ENCODE data around the gene PSMB1. TPM values are rescaled to one million over a fixed set of nuclear protein-coding genes. Genes with fewer than 3 reads are reported as not detected.

PSMB1 gene
- total and polyA plus RNA-seq, 8 donors, result 37.9 to 174 (median 64.7) TPM

DNA sequence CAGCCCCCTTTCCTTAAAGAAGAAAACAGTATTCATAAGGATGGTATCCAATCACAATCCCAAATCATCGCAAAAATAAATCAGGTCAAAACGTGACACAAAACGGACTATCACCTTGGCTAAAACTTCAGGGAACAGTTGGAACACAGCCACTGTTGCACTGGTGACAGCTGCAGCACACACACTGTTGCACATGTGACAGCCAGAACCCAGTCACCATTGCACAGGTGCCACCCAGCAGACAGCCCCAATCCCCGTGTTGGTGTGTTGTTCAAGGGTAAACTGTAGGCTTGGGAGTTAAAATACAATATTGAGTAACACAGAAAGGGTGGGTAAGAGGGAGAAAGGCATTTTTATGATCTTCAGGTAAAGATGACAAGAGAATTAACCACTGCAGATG lies 15.8 kb downstream of the PSMB1 start:
- FAIRE-seq, result no peak
- Histone ChIP-seq H3K9me3 (no peaks in the 10 kb centered on the region), H3K4me3 (no peak overlapping the region), H3K4me1 (peaks cover 0 to 6% (median 0%) of the 10 kb centered on the region in 3 donors), H3K27ac (no peak overlapping the region), H3K27me3 (no peaks in the 10 kb centered on the region), H3K36me3 (peaks cover 2 to 68% (median 8%) of the 10 kb centered on the region in 3 donors)
- TF ChIP-seq, protein P1, sequence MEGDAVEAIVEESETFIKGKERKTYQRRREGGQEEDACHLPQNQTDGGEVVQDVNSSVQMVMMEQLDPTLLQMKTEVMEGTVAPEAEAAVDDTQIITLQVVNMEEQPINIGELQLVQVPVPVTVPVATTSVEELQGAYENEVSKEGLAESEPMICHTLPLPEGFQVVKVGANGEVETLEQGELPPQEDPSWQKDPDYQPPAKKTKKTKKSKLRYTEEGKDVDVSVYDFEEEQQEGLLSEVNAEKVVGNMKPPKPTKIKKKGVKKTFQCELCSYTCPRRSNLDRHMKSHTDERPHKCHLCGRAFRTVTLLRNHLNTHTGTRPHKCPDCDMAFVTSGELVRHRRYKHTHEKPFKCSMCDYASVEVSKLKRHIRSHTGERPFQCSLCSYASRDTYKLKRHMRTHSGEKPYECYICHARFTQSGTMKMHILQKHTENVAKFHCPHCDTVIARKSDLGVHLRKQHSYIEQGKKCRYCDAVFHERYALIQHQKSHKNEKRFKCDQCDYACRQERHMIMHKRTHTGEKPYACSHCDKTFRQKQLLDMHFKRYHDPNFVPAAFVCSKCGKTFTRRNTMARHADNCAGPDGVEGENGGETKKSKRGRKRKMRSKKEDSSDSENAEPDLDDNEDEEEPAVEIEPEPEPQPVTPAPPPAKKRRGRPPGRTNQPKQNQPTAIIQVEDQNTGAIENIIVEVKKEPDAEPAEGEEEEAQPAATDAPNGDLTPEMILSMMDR (IDR thresholded peaks at IDR 0.05), result no peak
- 51 to 60% methylated on average over 4 of the region's 4 CpGs for WGBS, 2 donors
- ATAC-seq, result no peak
- DNase-seq, result no peak
- intact Hi-C loops (cut with DNase I), result no loop called here

DNA sequence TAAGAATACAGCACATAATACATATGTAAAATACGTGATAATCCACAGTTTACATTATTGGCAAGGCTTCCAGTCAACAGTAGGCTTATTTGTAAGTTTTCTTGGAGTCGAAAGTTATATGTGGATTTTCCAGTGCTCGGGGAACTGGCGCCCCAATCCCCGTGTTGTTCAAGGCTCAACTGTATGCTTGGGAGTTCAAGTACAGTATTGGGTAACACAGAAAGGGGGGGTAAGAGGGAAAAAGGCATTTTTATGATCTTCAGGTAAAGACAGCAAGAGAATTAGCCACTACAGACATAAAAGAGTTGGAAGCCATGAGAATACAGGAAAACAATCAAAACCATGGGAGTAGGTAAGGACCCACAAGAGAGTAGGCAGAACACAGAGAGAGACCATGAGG lies 16.4 kb downstream of the PSMB1 start:
- H3K9me3 ChIP-seq, result no peaks in the 10 kb centered on the region
- H3K27me3 ChIP-seq, result no peaks in the 10 kb centered on the region
- ATAC-seq, result no peak
- DNase-seq, result no peak
- no peak overlapping the region for H3K4me3 ChIP-seq
- peaks cover 0 to 6% (median 0%) of the 10 kb centered on the region in 3 donors for H3K4me1 ChIP-seq
- intact Hi-C loops (cut with DNase I), result no loop called here
- H3K36me3 ChIP-seq, result peaks cover 2 to 62% (median 4%) of the 10 kb centered on the region in 3 donors
- FAIRE-seq, result no peak
- TF ChIP-seq, protein P1 (IDR thresholded peaks at IDR 0.05), result no peak
- 84 to 94% methylated on average over 5 of the region's 5 CpGs for WGBS, 2 donors
- H3K27ac ChIP-seq, result no peak overlapping the region

DNA sequence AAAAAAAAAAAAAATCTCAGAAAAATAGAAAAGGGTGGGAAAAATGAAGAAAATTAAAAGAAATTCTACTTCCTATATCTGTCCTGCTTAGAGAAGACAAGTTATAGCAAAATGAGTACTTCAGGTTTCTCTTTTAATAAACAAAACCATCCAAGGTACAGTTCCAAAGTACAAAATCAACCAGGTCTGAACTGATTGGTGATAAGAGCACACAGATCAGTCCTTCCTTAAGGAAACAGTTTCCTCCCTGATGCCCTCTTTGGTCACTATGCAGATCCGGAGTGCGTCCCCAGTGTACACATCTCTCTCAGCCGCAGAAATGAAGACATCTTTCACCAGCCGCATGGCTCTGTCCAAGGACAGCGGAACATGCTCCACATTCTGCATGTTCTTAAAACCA lies 18.1 kb downstream of the PSMB1 start:
- peak in 1 of 4 donors; percentile 43 for ATAC-seq
- 74 to 76% methylated on average over 5 of the region's 5 CpGs for WGBS, 2 donors
- H3K36me3 ChIP-seq, result peaks cover 2 to 54% (median 4%) of the 10 kb centered on the region in 3 donors

DNA sequence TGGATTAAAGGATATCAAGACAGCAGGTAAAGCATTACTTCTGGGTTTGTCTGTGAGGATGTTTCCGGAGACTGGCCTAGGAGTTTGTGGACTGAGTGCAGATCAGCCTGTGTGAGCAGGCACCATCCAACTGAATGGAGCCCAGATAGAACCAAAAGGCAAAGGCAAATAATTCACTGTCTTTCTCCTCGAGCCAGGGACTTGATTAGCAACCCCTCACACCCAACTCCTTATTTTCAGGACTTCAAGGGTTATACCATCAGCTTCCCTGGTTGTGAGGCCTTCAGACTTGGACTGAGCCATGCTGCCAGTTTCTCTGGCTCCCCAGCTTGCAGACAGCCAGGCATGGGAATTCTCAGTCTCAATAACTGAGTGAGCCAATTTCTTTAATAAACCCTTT lies 19.3 kb downstream of the PSMB1 start:
- Histone ChIP-seq H3K4me1 (peaks cover 0 to 6% (median 0%) of the 10 kb centered on the region in 3 donors), H3K27ac (no peak overlapping the region), H3K27me3 (no peaks in the 10 kb centered on the region), H3K9me3 (no peaks in the 10 kb centered on the region), H3K36me3 (peaks cover 2 to 46% (median 4%) of the 10 kb centered on the region in 3 donors), H3K4me3 (no peak overlapping the region)
- intact Hi-C loops (cut with DNase I), result no loop called here
- 70 to 90% methylated on average over 2 of the region's 2 CpGs for WGBS, 2 donors
- TF ChIP-seq, protein P1 (IDR thresholded peaks at IDR 0.05), result no peak
- ATAC-seq, result no peak
- no peak for DNase-seq
- no peak for FAIRE-seq

More for the DNA sequence above, 18.1 kb downstream of the PSMB1 start:
- Histone ChIP-seq H3K4me3 (no peak overlapping the region), H3K27me3 (no peaks in the 10 kb centered on the region), H3K27ac (no peak overlapping the region), H3K4me1 (peaks cover 0 to 6% (median 0%) of the 10 kb centered on the region in 3 donors), H3K9me3 (no peaks in the 10 kb centered on the region)
- intact Hi-C loops (cut with DNase I), result no loop called here
- TF ChIP-seq, protein P1 (IDR thresholded peaks at IDR 0.05), result no peak
- DNase-seq, result no peak
- no peak for FAIRE-seq

DNA sequence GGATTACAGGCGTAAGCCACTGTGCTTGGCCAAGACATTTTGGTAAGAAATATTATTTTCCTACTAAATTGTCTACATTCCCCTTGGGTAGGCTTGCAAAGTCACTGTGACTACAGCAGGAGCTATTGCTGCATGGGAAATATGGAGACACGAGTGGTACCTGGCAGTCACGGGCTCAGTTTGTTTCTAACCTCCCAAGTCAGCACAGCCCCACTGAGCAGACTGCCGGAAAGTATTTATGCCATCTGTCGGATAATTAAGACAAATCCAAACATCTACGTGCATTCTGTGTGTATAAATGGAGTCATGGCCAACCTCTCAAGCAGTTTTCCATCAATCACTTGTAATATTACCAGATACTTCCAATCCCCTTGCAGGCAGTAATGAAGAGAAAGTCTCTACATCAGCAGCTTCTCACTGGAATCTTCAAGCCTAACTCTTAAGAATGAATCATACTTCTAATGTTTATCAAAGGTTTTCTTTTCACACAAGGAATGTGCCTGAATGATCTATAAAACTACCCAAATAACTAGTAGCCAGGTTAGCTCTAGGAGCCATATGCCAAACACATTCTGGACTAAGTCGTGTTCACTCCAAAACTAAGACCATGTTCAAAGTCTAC lies 20.1 kb downstream of the PSMB1 start:
- H3K9me3 ChIP-seq, result no peaks in the 10 kb centered on the region
- peaks cover 2 to 38% (median 4%) of the 10 kb centered on the region in 3 donors for H3K36me3 ChIP-seq
- no peak for ATAC-seq
- H3K4me3 ChIP-seq, result no peak overlapping the region
- intact Hi-C loops (cut with DNase I), result no loop called here
- DNase-seq, result no peak
- H3K27me3 ChIP-seq, result no peaks in the 10 kb centered on the region
- H3K27ac ChIP-seq, result no peak overlapping the region
- no peak for FAIRE-seq
- WGBS, 2 donors, result 87 to 89% methylated on average over 7 of the region's 7 CpGs
- TF ChIP-seq, protein P1 (IDR thresholded peaks at IDR 0.05), result no peak
- peaks cover 0 to 6% (median 0%) of the 10 kb centered on the region in 3 donors for H3K4me1 ChIP-seq

All from pancreas (tissue), 10 donors.